Uterus (tissue), 4 donors: ENCODE measurements around the gene RINL. TPM values are rescaled to one million over a fixed set of nuclear protein-coding genes. Genes with fewer than 3 reads are reported as not detected.

ENCODE experiments used
- DNase-seq, 2 donors: peaks; one replicate each; pipeline ENCODE4 v3.0.0-alpha.2; 2019 to 2020
- H3K27ac ChIP-seq, 2 donors: fragments of 200-600 bp; sonication (generic); 1 replicate in 1 of 2; 2 replicates in 1 of 2; pipeline ENCODE4 v1.5.1; 2016 to 2018
- H3K27me3 ChIP-seq, 2 donors: fragments of 200-600 bp; sonication (generic); one replicate each; pipeline ENCODE4 v1.5.1; 2018 to 2019; ENCODE audit warnings: control low read depth in 1 of 2
- H3K36me3 ChIP-seq, 2 donors: fragments of 200-600 bp; sonication (generic); one replicate each; pipeline ENCODE4 v1.5.1; 2019; ENCODE audit warnings: control low read depth in 1 of 2
- H3K4me1 ChIP-seq, 2 donors: fragments of 200-600 bp; sonication (generic); one replicate each; pipeline ENCODE4 v1.5.1; 2018 to 2019; ENCODE audit warnings: control low read depth in 1 of 2
- H3K4me3 ChIP-seq, 2 donors: fragments of 200-600 bp; sonication (generic); 1 replicate in 1 of 2; 2 replicates in 1 of 2; pipeline ENCODE4 v1.5.1; 2018 to 2019; ENCODE audit warnings: mild to moderate bottlenecking in 1 of 2
- H3K9me3 ChIP-seq, 2 donors: fragments of 200-600 bp; sonication (generic); one replicate each; pipeline ENCODE4 v1.5.1; 2019; ENCODE audit warnings: control low read depth in 1 of 2
- CTCF ChIP-seq, 4 experiments: fragments of 200-600 bp in 2 of 4; fragments of 450-650 bp in 2 of 4; sonication (generic) in 2 of 4; IDR thresholded peaks; one replicate each; pipeline ENCODE4 v1.5.1; 2016 to 2019; ENCODE audit warnings: antibody characterized with exemption in 4 of 4, mild to moderate bottlenecking in 2 of 4, moderate library complexity in 1 of 4
- POLR2A ChIP-seq, 2 donors: fragments of 450-650 bp; IDR thresholded peaks; one replicate each; pipeline ENCODE4 v1.6.1; 2016; ENCODE audit warnings: antibody characterized with exemption in 2 of 2, mild to moderate bottlenecking in 1 of 2, moderate library complexity in 1 of 2
- intact Hi-C: fragments of 100-400 bp; cut with DNase I; formaldehyde crosslinking; loops from one replicate; pipeline ENCODE4 v1.15.1; 2023; ENCODE audit warnings: low total_unique reads
- total RNA-seq, 4 donors: library from RNA; depleted of rRNA in 3 of 4; stranded (reverse); fragments of >200 nt in 3 of 4; gene quantifications; one replicate each; pipeline versions ENCODE4 v1.1.0 to v1.2.4, GENCODE V29; 2014 to 2023
- donor health status: DM: yes; HTN: yes; CAD: no.

RINL gene
- total RNA-seq, 4 donors from 2014 or later: 3.3 to 308 (median 5.0) TPM

- no peaks in the 10 kb centered on the region for H3K36me3 ChIP-seq
- no peak overlapping the region for H3K4me3 ChIP-seq
- H3K9me3 ChIP-seq: no peaks in the 10 kb centered on the region
- intact Hi-C loops: no loop called here
- TF ChIP-seq POLR2A (IDR thresholded peaks at IDR 0.05): no peak
- no peak for TF ChIP-seq CTCF (IDR thresholded peaks at IDR 0.05)
- DNase-seq: no peak
- H3K27me3 ChIP-seq: no peaks in the 10 kb centered on the region
- H3K4me1 ChIP-seq: no peaks in the 10 kb centered on the region
- no peak overlapping the region for H3K27ac ChIP-seq
These were observed 41.0 kb downstream of the RINL start for GRCh38 chr19:38836983-38837626.

- intact Hi-C loops: no loop called here
- H3K9me3 ChIP-seq: no peaks in the 10 kb centered on the region
- H3K27ac ChIP-seq: no peak overlapping the region
- TF ChIP-seq CTCF (IDR thresholded peaks at IDR 0.05): no peak
- TF ChIP-seq POLR2A (IDR thresholded peaks at IDR 0.05): no peak
- no peaks in the 10 kb centered on the region for H3K4me1 ChIP-seq
- no peak overlapping the region for H3K4me3 ChIP-seq
- no peaks in the 10 kb centered on the region for H3K36me3 ChIP-seq
- H3K27me3 ChIP-seq: no peaks in the 10 kb centered on the region
- no peak for DNase-seq
These were observed 41.7 kb downstream of the RINL start for GRCh38 chr19:38836159-38836982.

- H3K4me3 ChIP-seq: no peak overlapping the region
- no peaks in the 10 kb centered on the region for H3K36me3 ChIP-seq
- intact Hi-C loops: no loop called here
- TF ChIP-seq CTCF (IDR thresholded peaks at IDR 0.05) (no peak), POLR2A (IDR thresholded peaks at IDR 0.05) (no peak)
- DNase-seq: no peak
- no peak overlapping the region for H3K27ac ChIP-seq
- no peaks in the 10 kb centered on the region for H3K27me3 ChIP-seq
- no peaks in the 10 kb centered on the region for H3K4me1 ChIP-seq
- H3K9me3 ChIP-seq: no peaks in the 10 kb centered on the region
These were observed 43.5 kb downstream of the RINL start for GRCh38 chr19:38834590-38834989.

GRCh38 chr19:38834104-38834490 lies 44.0 kb downstream of the RINL start:
- H3K9me3 ChIP-seq: no peaks in the 10 kb centered on the region
- intact Hi-C loops: no loop called here
- no peak overlapping the region for H3K27ac ChIP-seq
- TF ChIP-seq POLR2A (IDR thresholded peaks at IDR 0.05) (no peak), CTCF (IDR thresholded peaks at IDR 0.05) (no peak)
- no peaks in the 10 kb centered on the region for H3K36me3 ChIP-seq
- no peaks in the 10 kb centered on the region for H3K27me3 ChIP-seq
- no peak overlapping the region for H3K4me3 ChIP-seq
- no peaks in the 10 kb centered on the region for H3K4me1 ChIP-seq
- DNase-seq: no peak

- Histone ChIP-seq H3K27ac (peak overlapping the region; percentile 88 to 90), H3K36me3 (no peaks in the 10 kb centered on the region), H3K4me1 (no peaks in the 10 kb centered on the region), H3K9me3 (no peaks in the 10 kb centered on the region), H3K27me3 (no peaks in the 10 kb centered on the region), H3K4me3 (no peak overlapping the region)
- TF ChIP-seq POLR2A (IDR thresholded peaks at IDR 0.05): no peak
- no peak for TF ChIP-seq CTCF (IDR thresholded peaks at IDR 0.05)
- intact Hi-C loops: no loop called here
- no peak for DNase-seq
These were observed 45.0 kb downstream of the RINL start for GRCh38 chr19:38833092-38833425.
